OCI-LY3 (cell line): ENCODE data around the gene UIMC1.

Source experiments
- H2AFZ ChIP-seq: fragments of 200-600, 300-600 bp; shearing (Covaris generic); 2 replicates; pipeline ENCODE4 v1.6.0; 2014; ENCODE audit warnings: antibody characterized with exemption, low read depth, low read length
- H3K27ac ChIP-seq: fragments of 200-600, 300-600 bp; sonication (generic); 2 replicates; pipeline ENCODE4 v1.5.1; 2014; ENCODE audit warnings: mild to moderate bottlenecking, low read length, moderate library complexity, mixed read lengths
- H3K27me3 ChIP-seq: fragments of 200-600, 300-600 bp; sonication (generic); 2 replicates; pipeline ENCODE4 v1.6.1; 2014; ENCODE audit warnings: low read depth, low read length, mixed read lengths
- H3K36me3 ChIP-seq: fragments of 200-600, 300-600 bp; sonication (generic); replicated peaks from 2 replicates; pipeline ENCODE3; 2014; ENCODE audit warnings: low read depth, low read length, mixed read lengths
- H3K4me1 ChIP-seq: fragments of 300-600, 200-600 bp; sonication (generic); 2 replicates; pipeline ENCODE4 v1.6.1; 2014; ENCODE audit warnings: low read length, mixed read lengths
- H3K4me2 ChIP-seq: fragments of 200-600, 300-600 bp; sonication (generic); 2 replicates; pipeline ENCODE4 v1.6.1; 2014; ENCODE audit warnings: low read length, mixed read lengths
- H3K4me3 ChIP-seq: fragments of 300-600, 200-600 bp; sonication (generic); 2 replicates; pipeline ENCODE4 v1.5.1; 2014; ENCODE audit warnings: antibody characterized with exemption, mild to moderate bottlenecking, low read length, moderate library complexity
- H3K79me2 ChIP-seq: fragments of 300-600, 200-600 bp; shearing (Covaris generic); 2 replicates; pipeline ENCODE4 v1.6.1; 2014; ENCODE audit warnings: mild to moderate bottlenecking, low read length, mixed read lengths
- H3K9ac ChIP-seq: fragments of 300-600, 200-600 bp; shearing (Covaris generic); 2 replicates; pipeline ENCODE4 v1.6.0; 2014; ENCODE audit warnings: mild to moderate bottlenecking, low read length, moderate library complexity
- H3K9me3 ChIP-seq: fragments of 200-600, 300-600 bp; shearing (Covaris generic); 2 replicates; pipeline ENCODE4 v1.6.1; 2014; ENCODE audit warnings: low read length, mixed read lengths; ENCODE audit not compliant: insufficient read depth
- H4K20me1 ChIP-seq: fragments of 200-600, 300-600 bp; sonication (generic); 2 replicates; pipeline ENCODE4 v1.6.1; 2016; ENCODE audit warnings: low read length, mixed read lengths; ENCODE audit not compliant: insufficient read depth
- CTCF ChIP-seq: fragments of 200-600, 300-600 bp; sonication (generic); IDR thresholded peaks from 2 replicates; pipeline ENCODE4 v1.5.1; 2014; ENCODE audit warnings: antibody characterized with exemption, low read length, low read depth
- EZH2phosphoT487 ChIP-seq: fragments of 200-600 bp; shearing (Covaris generic); IDR thresholded peaks from 2 replicates; pipeline ENCODE4 v1.6.1; 2018; ENCODE audit warnings: antibody characterized with exemption, mixed run types, low read depth

UIMC1 gene

GRCh38 chr5:176855598-176855997 is 151.0 kb downstream of the UIMC1 start:
- H3K27me3 ChIP-seq, result 0 out of 2 replicates have a peak, but pooled peaks cover 9% of the 10 kb centered on the region
- H3K4me1 ChIP-seq, result no peaks in the 10 kb centered on the region
- H4K20me1 ChIP-seq, result no peaks in the 10 kb centered on the region
- TF ChIP-seq CTCF (no peak), EZH2phosphoT487 (no peak)
- no peak overlapping the region for H3K4me3 ChIP-seq
- H3K27ac ChIP-seq, result no peak overlapping the region
- no peak overlapping the region for H3K9ac ChIP-seq
- H2AFZ ChIP-seq, result no peak overlapping the region
- no peaks in the 10 kb centered on the region for H3K9me3 ChIP-seq
- H3K36me3 ChIP-seq, result no peaks in the 10 kb centered on the region
- H3K79me2 ChIP-seq, result no peaks in the 10 kb centered on the region
- H3K4me2 ChIP-seq, result no peak overlapping the region
